ENCODE data around the gene ACSL5. TPM values are rescaled to one million over a fixed set of nuclear protein-coding genes. Genes with fewer than 3 reads are reported as not detected.

Gene ACSL5
- total RNA-seq, 2 experiments from 2014 or later: 25.3 to 25.4 TPM

- POLR2A ChIA-PET: no interaction called here
- no TSS peak for BruUV-seq (replicated peaks)
Observed at GRCh38 chr10:112382515-112383235, 8.8 kb downstream of the ACSL5 start.

GRCh38 chr10:112383325-112383724, 9.4 kb downstream of the ACSL5 start:
- Histone ChIP-seq H3K4me1 (ENCODE audit: insufficient read depth, low read length, poor library complexity, severe bottlenecking) (no peaks in the 10 kb centered on the region), H3K9me3 (ENCODE audit: low read length) (no peaks in the 10 kb centered on the region), H3K9me2 (ENCODE audit: insufficient read depth, low read length) (no peaks in the 10 kb centered on the region), H3K79me2 (ENCODE audit: insufficient read depth, low read depth, low read length) (peaks cover 5% of the 10 kb centered on the region; the same call in 1 of the 2 replicates), H4K20me1 (ENCODE audit: insufficient read depth, low read length) (no peaks in the 10 kb centered on the region), H3K4me3 (ENCODE audit: low read depth, low read length, poor library complexity, severe bottlenecking) (no peak overlapping the region), H3K4me2 (ENCODE audit: low read length) (no peak overlapping the region), H3K27ac (ENCODE audit: low read depth, low read length, poor library complexity, severe bottlenecking) (no peak overlapping the region), H3K36me3 (ENCODE audit: insufficient read depth, low read length) (peaks cover 26% of the 10 kb centered on the region), H2AFZ (ENCODE audit: low read length) (no peak overlapping the region)
- ChIA-PET POLR2A (no interaction called here), CTCF (ENCODE audit: unreplicated experiment) (no interaction called here)
- BruUV-seq (replicated peaks): no TSS peak
- DNase-seq (ENCODE audit: low spot score): no peak
- TF ChIP-seq, protein P1, sequence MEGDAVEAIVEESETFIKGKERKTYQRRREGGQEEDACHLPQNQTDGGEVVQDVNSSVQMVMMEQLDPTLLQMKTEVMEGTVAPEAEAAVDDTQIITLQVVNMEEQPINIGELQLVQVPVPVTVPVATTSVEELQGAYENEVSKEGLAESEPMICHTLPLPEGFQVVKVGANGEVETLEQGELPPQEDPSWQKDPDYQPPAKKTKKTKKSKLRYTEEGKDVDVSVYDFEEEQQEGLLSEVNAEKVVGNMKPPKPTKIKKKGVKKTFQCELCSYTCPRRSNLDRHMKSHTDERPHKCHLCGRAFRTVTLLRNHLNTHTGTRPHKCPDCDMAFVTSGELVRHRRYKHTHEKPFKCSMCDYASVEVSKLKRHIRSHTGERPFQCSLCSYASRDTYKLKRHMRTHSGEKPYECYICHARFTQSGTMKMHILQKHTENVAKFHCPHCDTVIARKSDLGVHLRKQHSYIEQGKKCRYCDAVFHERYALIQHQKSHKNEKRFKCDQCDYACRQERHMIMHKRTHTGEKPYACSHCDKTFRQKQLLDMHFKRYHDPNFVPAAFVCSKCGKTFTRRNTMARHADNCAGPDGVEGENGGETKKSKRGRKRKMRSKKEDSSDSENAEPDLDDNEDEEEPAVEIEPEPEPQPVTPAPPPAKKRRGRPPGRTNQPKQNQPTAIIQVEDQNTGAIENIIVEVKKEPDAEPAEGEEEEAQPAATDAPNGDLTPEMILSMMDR (conservative IDR thresholded peaks at IDR 0.05; ENCODE audit: low read length): no peak
- no peak for TF ChIP-seq EZH2phosphoT487 (IDR thresholded peaks at IDR 0.05; ENCODE audit: borderline replicate concordance, low read depth, low read length)
- intact Hi-C loops (cut with micrococcal nuclease; ENCODE audit: unreplicated experiment): no loop called here

More at GRCh38 chr10:112382515-112383235, 8.8 kb downstream of the ACSL5 start:
- Histone ChIP-seq H3K9me3 (ENCODE audit: low read length) (no peaks in the 10 kb centered on the region), H3K9me2 (ENCODE audit: insufficient read depth, low read length) (no peaks in the 10 kb centered on the region), H3K4me1 (ENCODE audit: insufficient read depth, low read length, poor library complexity, severe bottlenecking) (peaks cover 3% of the 10 kb centered on the region), H3K4me2 (ENCODE audit: low read length) (no peak overlapping the region), H2AFZ (ENCODE audit: low read length) (no peak overlapping the region), H3K4me3 (ENCODE audit: low read depth, low read length, poor library complexity, severe bottlenecking) (no peak overlapping the region), H4K20me1 (ENCODE audit: insufficient read depth, low read length) (no peaks in the 10 kb centered on the region), H3K27ac (ENCODE audit: low read depth, low read length, poor library complexity, severe bottlenecking) (no peak overlapping the region), H3K79me2 (ENCODE audit: insufficient read depth, low read depth, low read length) (peaks cover 8% of the 10 kb centered on the region; the same call in 1 of the 2 replicates), H3K36me3 (ENCODE audit: insufficient read depth, low read length) (peaks cover 26% of the 10 kb centered on the region)
- CTCF ChIA-PET (ENCODE audit: unreplicated experiment): no interaction called here
- intact Hi-C loops (cut with micrococcal nuclease; ENCODE audit: unreplicated experiment): no loop called here
- no peak for DNase-seq (ENCODE audit: low spot score)
- TF ChIP-seq, protein P1 (conservative IDR thresholded peaks at IDR 0.05; ENCODE audit: low read length): no peak
- no peak for TF ChIP-seq EZH2phosphoT487 (IDR thresholded peaks at IDR 0.05; ENCODE audit: borderline replicate concordance, low read depth, low read length)

DNA sequence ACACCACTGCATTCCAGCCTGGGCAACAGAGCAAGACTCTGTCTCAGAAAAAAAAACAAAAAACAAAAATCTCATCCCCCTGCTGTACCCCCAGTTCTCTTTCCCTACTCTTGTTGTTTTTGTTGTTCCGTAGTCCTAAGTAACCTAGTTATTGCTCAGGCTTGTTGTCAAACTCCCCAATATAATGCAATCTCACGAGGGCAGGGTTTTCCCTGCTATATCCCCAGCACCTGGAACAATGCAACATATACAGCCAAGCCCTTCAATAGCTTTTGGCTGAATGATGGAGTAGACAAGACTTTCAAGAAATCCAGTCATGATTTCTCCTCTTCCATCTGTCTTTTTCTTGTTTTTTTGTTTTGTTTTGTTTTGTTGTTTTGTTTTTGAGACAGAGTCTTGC, 10.2 kb downstream of the ACSL5 start:
- ChIA-PET POLR2A (interaction anchor here (0.7 to 1.1 kb wide), 2 partner anchors 9 to 61 kb away, joined by 3 to 5 read pairs; no protein-coding TSS in a partner anchor), CTCF (ENCODE audit: unreplicated experiment) (no interaction called here)
- Histone ChIP-seq H3K79me2 (ENCODE audit: insufficient read depth, low read depth, low read length) (peaks cover 5% of the 10 kb centered on the region; the same call in 1 of the 2 replicates), H2AFZ (ENCODE audit: low read length) (no peak overlapping the region), H3K9me3 (ENCODE audit: low read length) (no peaks in the 10 kb centered on the region), H3K9me2 (ENCODE audit: insufficient read depth, low read length) (no peaks in the 10 kb centered on the region; the same call in 1 of the 2 replicates), H3K4me3 (ENCODE audit: low read depth, low read length, poor library complexity, severe bottlenecking) (no peak overlapping the region), H3K36me3 (ENCODE audit: insufficient read depth, low read length) (peaks cover 26% of the 10 kb centered on the region), H3K27ac (ENCODE audit: low read depth, low read length, poor library complexity, severe bottlenecking) (no peak overlapping the region), H3K4me2 (ENCODE audit: low read length) (no peak overlapping the region), H4K20me1 (ENCODE audit: insufficient read depth, low read length) (no peaks in the 10 kb centered on the region), H3K4me1 (ENCODE audit: insufficient read depth, low read length, poor library complexity, severe bottlenecking) (peaks cover 2% of the 10 kb centered on the region)
- no peak for TF ChIP-seq EZH2phosphoT487 (IDR thresholded peaks at IDR 0.05; ENCODE audit: borderline replicate concordance, low read depth, low read length)
- intact Hi-C loops (cut with micrococcal nuclease; ENCODE audit: unreplicated experiment): no loop called here
- DNase-seq (ENCODE audit: low spot score): no peak
- no TSS peak for BruUV-seq (replicated peaks)

Data from OCI-LY7 (cell line).